Testis (tissue), 3 donors: ENCODE results near the gene AGFG2. TPM values are rescaled to one million over a fixed set of nuclear protein-coding genes. Genes with fewer than 3 reads are reported as not detected.
A peak's percentile ranks its signal among the peaks of the same experiment; 100 is the strongest.
"Not testable (repeated sequence)": the region's sequence is repeated elsewhere in the genome, so short reads cannot be mapped to it uniquely, and the experiment has no call there.

ENCODE experiments used
- DNase-seq: peaks from one replicate; pipeline ENCODE4 v3.0.0-alpha.2; 2019
- H3K27ac ChIP-seq, 2 donors: fragments of 200-600 bp; sonication (generic); one replicate each; pipeline ENCODE4 v1.5.1; 2019
- H3K27me3 ChIP-seq: fragments of 200-600 bp; sonication (generic); one replicate; pipeline ENCODE4 v1.5.1; 2019
- H3K36me3 ChIP-seq: fragments of 200-600 bp; sonication (generic); one replicate; pipeline ENCODE4 v1.5.1; 2017; ENCODE audit warnings: low read depth; ENCODE audit errors: missing control alignments
- H3K4me1 ChIP-seq: fragments of 200-600 bp; sonication (generic); one replicate; pipeline ENCODE4 v1.5.1; 2019
- H3K4me3 ChIP-seq, 2 donors: fragments of 200-600 bp; sonication (generic); one replicate each; pipeline ENCODE4 v1.5.1; 2017 to 2019
- H3K9me3 ChIP-seq: fragments of 200-600 bp; sonication (generic); one replicate; pipeline ENCODE4 v1.5.1; 2017
- CTCF ChIP-seq, 3 experiments: fragments of 450-650 bp in 2 of 3; fragments of 200-600 bp in 1 of 3; sonication (generic) in 1 of 3; IDR thresholded peaks; one replicate each; pipeline ENCODE4 v1.5.1; 2016 to 2019; ENCODE audit warnings: antibody characterized with exemption in 3 of 3, mild to moderate bottlenecking in 2 of 3, moderate library complexity in 1 of 3
- POLR2A ChIP-seq: fragments of 450-650 bp; IDR thresholded peaks from one replicate; pipeline ENCODE4 v1.6.1; 2017; ENCODE audit warnings: antibody characterized with exemption, mild to moderate bottlenecking, moderate library complexity
- WGBS, 2 donors: methylation state at CpG; one replicate each; pipeline ENCODE4 v1.1.5; 2018; 5-methylcytosine and 5-hydroxymethylcytosine counted together
- intact Hi-C: fragments of 100-400 bp; cut with DNase I; formaldehyde crosslinking; loops from one replicate; pipeline ENCODE4 v1.15.1; 2023; ENCODE audit warnings: low total_unique reads
- polyA plus RNA-seq: library from polyadenylated mRNA; stranded (reverse); fragments of 350-450 nt; fragmentation: Illumina TruSeq; extraction: RNeasy Lipid Tissue Mini Kit (QIAGEN cat#74804); gene quantifications from one replicate; pipeline ENCODE4 v1.2.3, GENCODE V29; 2014; ENCODE audit warnings: low read depth, low replicate concordance; ENCODE audit not compliant: insufficient read depth
- total RNA-seq, 2 donors: library from RNA; depleted of rRNA; stranded (reverse); fragments of >200 nt; gene quantifications; one replicate each; pipeline ENCODE4 v1.2.3, GENCODE V29; 2016

The AGFG2 gene
- total and polyA plus RNA-seq, 3 donors from 2014 or later: 51.4 to 67.2 (median 62.0) TPM

GRCh38 chr7:100561491-100562194 lies 22.6 kb downstream of the AGFG2 start:
- TF ChIP-seq POLR2A (no peak), CTCF (IDR thresholded peaks at IDR 0.05) (no peak)
- H3K27me3 ChIP-seq: no peaks in the 10 kb centered on the region
- no peaks in the 10 kb centered on the region for H3K9me3 ChIP-seq
- no peaks in the 10 kb centered on the region for H3K36me3 ChIP-seq
- H3K27ac ChIP-seq: no peak overlapping the region
- 92% methylated on average over 12 of the region's 12 CpGs for WGBS, 2 donors
- no peak overlapping the region for H3K4me3 ChIP-seq
- intact Hi-C loops: no loop called here
- no peak for DNase-seq
- peaks cover 4% of the 10 kb centered on the region for H3K4me1 ChIP-seq

GRCh38 chr7:100562195-100563099 lies 23.4 kb downstream of the AGFG2 start:
- DNase-seq: no peak
- H3K4me3 ChIP-seq: no peak overlapping the region
- no peak overlapping the region for H3K27ac ChIP-seq
- H3K36me3 ChIP-seq: no peaks in the 10 kb centered on the region
- intact Hi-C loops: no loop called here
- H3K4me1 ChIP-seq: peaks cover 12% of the 10 kb centered on the region
- no peaks in the 10 kb centered on the region for H3K27me3 ChIP-seq
- H3K9me3 ChIP-seq: no peaks in the 10 kb centered on the region
- TF ChIP-seq CTCF (IDR thresholded peaks at IDR 0.05) (no peak), POLR2A (no peak)
- WGBS, 2 donors: 88 to 89% methylated on average over 16 to 26 of the region's 26 CpGs

- H3K4me3 ChIP-seq: no peak overlapping the region
- no peak for DNase-seq
- 94 to 95% methylated on average over 8 of the region's 8 CpGs for WGBS, 2 donors
- intact Hi-C loops: no loop called here
- H3K27me3 ChIP-seq: no peaks in the 10 kb centered on the region
- no peak overlapping the region for H3K27ac ChIP-seq
- no peaks in the 10 kb centered on the region for H3K9me3 ChIP-seq
- H3K36me3 ChIP-seq: no peaks in the 10 kb centered on the region
- H3K4me1 ChIP-seq: peaks cover 19% of the 10 kb centered on the region
- TF ChIP-seq POLR2A (no peak), CTCF (IDR thresholded peaks at IDR 0.05) (no peak)
These were observed 24.1 kb downstream of the AGFG2 start for GRCh38 chr7:100563100-100563564.

- Histone ChIP-seq H3K27ac (no peak overlapping the region), H3K27me3 (no peaks in the 10 kb centered on the region), H3K4me1 (peaks cover 27% of the 10 kb centered on the region), H3K9me3 (no peaks in the 10 kb centered on the region), H3K36me3 (no peaks in the 10 kb centered on the region), H3K4me3 (no peak overlapping the region)
- intact Hi-C loops: no loop called here
- TF ChIP-seq CTCF (IDR thresholded peaks at IDR 0.05): peak; percentile 91 to 97 (median 93)
- no peak for TF ChIP-seq POLR2A
- 40 to 51% methylated on average over 9 to 12 of the region's 12 CpGs for WGBS, 2 donors
- DNase-seq: peak; percentile 90
These were observed 24.9 kb downstream of the AGFG2 start for GRCh38 chr7:100563809-100564400.

- H3K9me3 ChIP-seq, H3K36me3 ChIP-seq, H3K27ac ChIP-seq, H3K4me3 ChIP-seq, intact Hi-C loops, H3K27me3 ChIP-seq, DNase-seq: not testable (repeated sequence)
- WGBS, 2 donors: 82 to 92% methylated on average over 6 of the region's 6 CpGs
- H3K4me1 ChIP-seq: peaks cover 32% of the 10 kb centered on the region
These were observed 25.4 kb downstream of the AGFG2 start for GRCh38 chr7:100564405-100564804.
